Iris pigment epithelial cell (primary cell): ENCODE measurements around the gene AGAP1.

Source experiments
- DNase-seq: peaks from one replicate; pipeline ENCODE4 v3.0.0-alpha.2; 2011; ENCODE audit warnings: low read depth

Gene AGAP1

GRCh38 chr2:235508371-235509160, 14.7 kb downstream of the AGAP1 start:
- no peak for DNase-seq

- DNase-seq, result no peak
Measured at GRCh38 chr2:235510318-235510717, 16.5 kb downstream of the AGAP1 start.

- DNase-seq, result peak; percentile 86
Measured at GRCh38 chr2:235511187-235511661, 17.4 kb downstream of the AGAP1 start.

GRCh38 chr2:235511751-235512698, 18.2 kb downstream of the AGAP1 start:
- no peak for DNase-seq

- no peak for DNase-seq
Measured at GRCh38 chr2:235512699-235513053, 18.8 kb downstream of the AGAP1 start.

- DNase-seq, result no peak
Measured at GRCh38 chr2:235513984-235514626, 20.3 kb downstream of the AGAP1 start.

- DNase-seq, result no peak
Measured at GRCh38 chr2:235514627-235515363, 21.0 kb downstream of the AGAP1 start.

GRCh38 chr2:235515364-235515742, 21.5 kb downstream of the AGAP1 start:
- DNase-seq, result no peak

- DNase-seq, result no peak
Measured at GRCh38 chr2:235515821-235516220, 22.0 kb downstream of the AGAP1 start.

- DNase-seq, result no peak
Measured at GRCh38 chr2:235516257-235516656, 22.4 kb downstream of the AGAP1 start.

GRCh38 chr2:235518322-235519090, 24.7 kb downstream of the AGAP1 start:
- DNase-seq, result no peak

- DNase-seq, result no peak
Measured at GRCh38 chr2:235520787-235521186, 26.9 kb downstream of the AGAP1 start.

GRCh38 chr2:235521844-235522243, 28.0 kb downstream of the AGAP1 start:
- DNase-seq, result no peak

- DNase-seq, result no peak
Measured at GRCh38 chr2:235523021-235523420, 29.2 kb downstream of the AGAP1 start.

- no peak for DNase-seq
Measured at GRCh38 chr2:235523486-235524150, 29.8 kb downstream of the AGAP1 start.

- DNase-seq, result no peak
Measured at GRCh38 chr2:235526166-235526565, 32.3 kb downstream of the AGAP1 start.

GRCh38 chr2:235527806-235528469, 34.1 kb downstream of the AGAP1 start:
- peak; percentile 18 for DNase-seq

- no peak for DNase-seq
Measured at GRCh38 chr2:235529621-235530020, 35.8 kb downstream of the AGAP1 start.

- no peak for DNase-seq
Measured at GRCh38 chr2:235530735-235531134, 36.9 kb downstream of the AGAP1 start.

GRCh38 chr2:235532307-235532706, 38.5 kb downstream of the AGAP1 start:
- no peak for DNase-seq
